HG03159 (cell line): ENCODE measurements around the gene CRYBB1.

Source experiments
- ATAC-seq: cut with Tn5 transposase; IDR thresholded peaks from one replicate; pipeline ENCODE4 v1.9.1; 2021; ENCODE audit warnings: mild to moderate bottlenecking, moderate library complexity; ENCODE audit not compliant: unreplicated experiment

The CRYBB1 gene

DNA sequence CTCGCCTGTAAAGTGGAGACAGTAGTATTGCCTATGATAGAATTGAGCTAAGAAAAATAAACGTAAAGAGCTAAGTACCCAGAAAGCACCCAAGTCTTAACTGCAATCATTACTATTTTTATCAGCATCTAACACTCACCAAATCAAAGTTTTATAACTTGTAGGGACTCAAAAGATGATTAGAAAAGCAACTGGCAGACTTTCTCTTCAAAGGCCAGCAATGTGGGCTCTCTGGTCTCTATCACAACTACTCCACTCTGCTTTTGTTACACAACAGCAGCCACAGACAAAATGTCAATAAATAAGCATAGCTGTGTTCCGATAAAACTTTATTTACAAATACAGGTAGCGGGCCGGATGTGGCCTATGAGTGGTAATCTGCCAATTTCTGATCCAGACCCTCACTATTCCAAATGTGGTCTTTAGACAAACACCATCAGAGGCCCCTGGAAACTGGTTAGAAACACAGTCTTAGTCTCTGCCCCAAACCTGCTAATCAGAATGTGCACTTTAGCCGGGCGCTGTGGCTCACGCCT, 36.1 kb downstream of the CRYBB1 start:
- no peak for ATAC-seq

DNA sequence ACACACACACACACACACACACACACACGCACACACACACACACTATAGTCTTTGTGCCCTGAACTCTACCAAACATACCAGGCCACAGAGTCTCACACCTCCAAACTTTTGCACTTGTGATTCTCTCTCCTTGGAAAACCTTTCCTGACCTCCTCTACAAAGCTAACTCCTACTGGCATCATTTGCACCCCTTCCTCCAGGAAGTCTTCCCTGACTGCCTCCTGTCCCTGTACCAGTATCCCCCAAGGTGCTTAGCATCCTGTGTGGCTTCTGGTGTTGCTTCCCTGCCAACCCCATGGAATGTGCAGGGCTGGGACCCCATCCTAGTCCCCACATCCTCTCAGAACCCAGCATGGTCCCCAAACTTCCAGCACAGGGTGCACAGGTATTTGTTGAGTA, 36.8 kb downstream of the CRYBB1 start:
- no peak for ATAC-seq

GRCh38 chr22:26580240-26580962, 37.4 kb downstream of the CRYBB1 start:
- no peak for ATAC-seq

DNA sequence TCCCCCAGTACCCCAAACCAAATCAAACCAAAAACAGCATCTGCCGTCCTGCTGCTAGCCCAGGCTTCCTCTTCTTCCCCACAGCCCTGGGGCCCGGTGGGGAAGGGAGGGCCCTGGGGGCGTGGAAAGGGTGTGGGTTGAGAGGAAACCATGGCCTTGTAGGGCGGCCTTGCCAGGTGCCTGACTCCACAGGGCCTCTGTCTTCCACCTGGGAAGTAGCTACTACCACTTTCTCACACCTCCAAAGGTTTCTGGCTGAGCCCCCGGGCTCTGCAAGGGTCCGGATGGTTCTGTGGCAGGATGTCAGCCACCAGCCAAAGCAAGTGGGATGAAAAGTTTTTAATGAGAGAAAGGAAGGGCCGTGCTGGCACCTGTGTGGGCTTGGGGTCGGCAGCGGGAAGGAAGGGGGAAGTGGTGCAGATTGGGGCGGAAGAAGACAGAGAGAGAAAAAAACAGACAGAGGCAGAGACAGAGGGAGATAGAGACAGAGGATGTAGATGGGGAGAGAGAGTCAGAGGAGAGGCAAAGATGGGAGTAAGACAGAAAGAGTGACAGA, 38.4 kb downstream of the CRYBB1 start:
- no peak for ATAC-seq

DNA sequence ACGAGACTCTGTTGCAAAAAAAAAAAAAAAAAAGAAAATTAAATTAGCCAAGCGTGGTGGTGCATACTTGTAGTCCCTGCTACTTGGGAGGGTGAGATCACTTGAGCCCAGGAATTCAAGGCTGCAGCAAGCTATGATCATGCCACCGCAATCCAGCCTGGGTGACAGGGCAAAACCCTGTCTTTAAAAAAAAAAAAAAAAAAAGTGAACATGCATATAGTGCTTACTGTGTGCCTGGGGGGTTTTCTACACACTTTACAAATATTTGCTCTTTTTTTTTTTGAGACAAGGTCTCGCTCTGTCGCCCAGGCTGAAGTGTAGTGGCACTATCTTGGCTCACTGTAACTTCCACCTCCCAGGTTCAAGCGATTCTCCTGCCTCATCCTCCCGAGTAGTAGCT, 40.7 kb downstream of the CRYBB1 start:
- ATAC-seq = no peak

DNA sequence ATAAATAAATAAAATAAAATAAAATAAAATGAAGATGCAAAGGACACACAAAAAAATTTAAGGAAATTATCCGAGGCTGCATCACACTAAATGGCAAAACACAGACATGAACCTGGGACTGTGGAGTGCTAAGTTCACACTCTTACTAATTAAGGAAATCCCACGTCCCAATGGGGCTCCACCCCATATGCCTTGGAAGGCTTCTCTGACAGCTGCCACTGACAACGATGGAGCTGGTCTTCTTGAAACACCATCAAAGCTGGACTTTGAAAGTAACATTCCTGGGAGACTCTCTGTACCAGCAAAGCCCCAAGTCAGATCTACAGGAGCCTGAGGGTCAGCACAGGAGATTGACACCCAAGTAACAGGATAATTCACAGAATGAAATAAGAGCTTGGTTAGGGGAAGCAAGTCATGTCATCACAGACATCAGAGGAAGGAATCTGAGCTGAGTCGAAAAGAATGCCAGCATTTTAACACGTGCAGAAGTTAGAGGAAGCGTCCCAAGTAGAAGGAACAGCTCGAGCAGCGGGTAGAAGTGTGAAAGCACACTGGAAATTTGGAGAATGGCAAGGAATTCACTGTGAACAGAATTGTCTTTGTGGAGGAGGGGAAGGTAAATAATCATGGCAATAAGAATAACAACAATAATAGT, 41.7 kb downstream of the CRYBB1 start:
- ATAC-seq = no peak

DNA sequence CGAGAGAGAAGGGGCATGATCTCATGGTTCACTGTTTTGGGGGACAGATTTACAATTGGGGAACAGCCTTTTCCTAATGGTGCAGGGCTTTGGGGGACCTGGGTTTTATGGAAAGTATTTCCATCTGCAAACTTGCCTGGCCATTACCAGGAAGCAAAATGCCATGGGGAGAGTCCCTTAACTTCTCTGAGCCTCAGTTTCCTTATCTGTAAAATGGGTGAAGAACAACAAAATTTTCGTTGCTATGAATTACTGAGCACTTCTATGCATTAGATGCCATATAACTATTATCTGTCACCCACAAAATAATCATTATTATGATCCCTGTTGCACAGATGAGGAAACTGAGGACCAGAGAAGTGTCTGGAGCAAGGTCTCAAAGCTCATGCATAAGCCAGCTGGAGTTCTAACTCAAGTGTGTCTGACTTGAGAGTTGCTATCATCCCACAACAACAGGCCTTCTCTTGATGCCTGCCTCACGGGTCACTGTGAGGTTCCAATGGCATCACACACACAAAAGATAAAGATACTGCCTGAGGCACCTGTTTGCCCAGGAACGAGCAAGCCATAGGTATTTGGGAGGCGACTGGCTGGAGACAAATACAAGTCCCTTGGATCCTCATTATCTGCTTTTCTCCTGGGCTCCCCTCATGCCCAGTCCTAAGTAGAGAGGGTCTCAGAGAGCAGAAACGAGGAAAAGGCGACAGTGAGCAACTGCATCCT, 43.7 kb downstream of the CRYBB1 start:
- no peak for ATAC-seq

DNA sequence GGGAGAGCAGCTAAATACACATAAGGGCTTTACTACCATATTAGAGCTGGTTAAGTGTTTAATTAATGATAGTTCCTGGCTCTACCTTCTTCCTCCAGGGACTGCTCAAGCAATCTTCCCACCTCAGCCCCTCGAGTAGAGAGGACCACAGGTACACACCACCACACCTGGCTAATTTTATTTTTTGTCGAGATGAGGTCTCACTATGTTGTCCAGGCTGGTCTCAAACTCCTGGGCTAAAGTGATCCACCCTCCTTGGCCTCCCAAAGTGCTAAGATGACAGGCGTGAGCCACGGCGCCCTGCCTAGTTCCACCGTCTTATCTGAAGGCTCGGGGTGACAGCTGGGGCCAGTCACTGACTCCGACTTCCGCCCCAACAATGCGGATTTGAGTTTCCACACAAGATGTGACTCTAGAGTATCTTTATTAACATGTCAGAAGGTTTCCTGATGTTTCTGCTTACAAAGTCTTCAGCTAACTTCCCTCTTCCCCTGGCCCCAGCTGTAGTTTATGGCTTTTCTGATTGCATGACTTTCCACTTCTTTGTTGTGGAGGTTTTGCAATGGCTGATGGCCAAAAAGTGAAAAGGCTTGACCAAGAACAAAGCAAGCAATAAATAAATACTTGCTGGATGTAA, 44.7 kb downstream of the CRYBB1 start:
- ATAC-seq = no peak

- ATAC-seq = no peak
These were observed 46.8 kb downstream of the CRYBB1 start for GRCh38 chr22:26570864-26571525.

- no peak for ATAC-seq
These were observed 47.7 kb downstream of the CRYBB1 start for GRCh38 chr22:26570115-26570514.

DNA sequence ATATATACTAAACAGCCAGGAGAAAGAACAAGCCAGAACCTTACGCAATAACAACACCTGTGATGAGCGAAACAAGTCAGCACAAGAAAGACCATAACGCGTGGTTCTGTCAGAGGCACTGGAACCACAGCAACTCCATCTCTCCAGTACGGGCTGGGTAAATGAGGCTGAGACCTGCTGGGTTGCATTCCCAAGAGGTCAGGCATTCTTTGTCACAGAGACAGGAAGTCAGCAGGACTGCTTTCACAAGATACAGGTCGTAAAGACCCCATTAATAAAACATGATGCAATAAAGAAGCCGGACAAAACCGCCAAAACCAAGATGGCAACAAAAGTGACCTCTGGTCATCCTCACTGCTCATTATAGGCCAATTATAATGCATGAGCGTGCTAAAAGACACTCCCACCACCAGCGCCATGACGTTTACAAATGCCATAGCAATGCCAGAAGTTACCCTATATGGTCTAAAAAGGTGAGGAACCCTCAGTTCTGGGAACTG, 49.6 kb downstream of the CRYBB1 start:
- no peak for ATAC-seq

DNA sequence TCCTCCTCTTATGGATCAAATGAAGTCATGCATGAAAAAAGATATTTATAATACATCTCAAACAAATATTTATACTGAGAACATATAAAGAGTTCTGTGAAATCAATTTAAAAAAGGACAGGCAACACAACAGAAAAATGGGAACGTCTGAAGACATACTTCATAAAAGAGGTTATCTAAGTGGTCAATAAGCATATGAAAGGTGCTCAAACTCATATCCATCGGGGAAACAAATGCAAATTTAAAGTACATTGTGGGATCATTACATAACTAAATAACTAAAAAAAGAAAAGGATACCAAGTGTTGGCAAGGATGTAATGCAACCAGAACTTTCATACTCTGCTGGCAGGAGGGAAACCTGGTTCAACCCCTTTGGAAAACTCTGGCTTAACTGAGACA, 50.2 kb downstream of the CRYBB1 start:
- ATAC-seq = no peak

- no peak for ATAC-seq
These were observed 50.8 kb downstream of the CRYBB1 start for GRCh38 chr22:26566994-26567393.

- no peak for ATAC-seq
These were observed 51.9 kb downstream of the CRYBB1 start for GRCh38 chr22:26565889-26566288.

- ATAC-seq = no peak
These were observed 52.6 kb downstream of the CRYBB1 start for GRCh38 chr22:26565181-26565580.

GRCh38 chr22:26564672-26565071, 53.2 kb downstream of the CRYBB1 start:
- no peak for ATAC-seq

DNA sequence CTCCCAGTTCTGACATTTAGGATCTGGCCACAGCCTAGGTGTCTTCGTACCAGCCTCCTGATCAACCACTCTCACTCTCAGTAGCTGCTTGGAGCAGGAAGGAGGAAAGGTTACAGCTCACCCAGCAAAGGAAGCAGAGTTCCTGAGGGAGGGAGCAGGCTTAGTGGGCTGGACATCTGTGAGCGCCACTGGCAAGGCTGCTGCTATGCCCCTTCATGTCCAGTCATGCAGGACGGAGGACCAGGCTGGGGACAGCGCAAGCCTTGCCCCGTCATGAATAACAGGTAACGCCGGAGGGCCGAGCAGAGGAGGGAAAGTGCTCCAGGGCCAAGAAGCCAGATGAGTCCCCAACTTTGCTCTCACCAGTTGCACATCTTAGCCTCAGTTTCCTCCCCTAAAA, 53.6 kb downstream of the CRYBB1 start:
- ATAC-seq = no peak

- no peak for ATAC-seq
These were observed 54.8 kb downstream of the CRYBB1 start for GRCh38 chr22:26563022-26563421.

GRCh38 chr22:26561756-26562417, 55.9 kb downstream of the CRYBB1 start:
- no peak for ATAC-seq
